ENCODE measurements around the gene RNPS1. TPM values are rescaled to one million over a fixed set of nuclear protein-coding genes. Genes with fewer than 3 reads are reported as not detected.

RNPS1 gene
- total and polyA plus RNA-seq, 9 of the 15 experiments (the other 6 are each of a cell fraction or from before 2014, with no cell fraction given) = 44.9 to 338 (median 202) TPM

DNA sequence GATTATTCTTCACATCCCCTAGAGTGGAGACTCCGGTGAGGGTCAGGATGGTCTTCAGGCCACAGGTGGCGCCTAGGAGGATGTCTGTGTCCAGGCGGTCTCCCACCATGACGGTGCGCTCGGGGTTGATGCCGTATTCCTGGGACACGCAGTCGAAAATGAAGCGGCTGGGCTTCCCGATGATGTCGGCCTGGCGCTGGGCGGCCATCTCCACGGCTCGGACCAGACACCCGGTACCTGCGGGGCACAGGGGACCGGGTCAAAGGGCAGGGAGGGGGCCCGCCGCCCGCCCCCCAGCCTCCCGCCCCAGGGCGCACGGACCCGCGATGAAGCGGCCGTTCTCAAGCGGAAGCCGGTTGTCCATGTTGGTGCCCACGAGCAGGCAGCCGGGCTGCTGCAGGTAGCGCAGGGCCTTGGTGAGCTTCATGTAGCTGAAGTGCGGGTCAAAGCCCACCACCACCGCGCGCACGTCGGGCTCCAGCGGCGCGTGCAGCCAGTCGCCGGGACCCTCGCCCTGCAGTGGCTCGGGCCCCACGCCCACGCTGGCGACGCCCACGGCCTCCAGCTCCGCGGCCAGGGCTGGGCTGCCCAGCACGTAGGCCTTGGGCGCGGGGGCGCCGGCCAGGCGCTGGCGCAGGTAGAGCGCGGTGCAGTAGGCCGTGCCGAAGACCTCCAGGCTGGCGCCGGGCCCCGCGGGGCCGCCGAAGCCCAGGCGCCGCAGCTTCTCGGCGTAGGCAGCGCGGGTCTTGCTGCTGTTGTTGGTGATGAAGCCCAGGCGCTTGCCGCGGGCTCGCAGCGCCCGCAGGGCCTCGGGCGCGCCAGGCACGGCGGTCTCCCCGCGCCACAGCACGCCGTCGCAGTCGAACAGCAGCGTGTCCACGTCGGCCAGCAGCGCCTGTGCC lies 53.9 kb downstream of the RNPS1 start (continued):
- no peak; the same call in 1 of the 2 replicates for TF ChIP-seq CTBP1 (IDR thresholded peaks at IDR 0.05; ENCODE audit: borderline replicate concordance)
- TF ChIP-seq RBM15 (IDR thresholded peaks at IDR 0.05; ENCODE audit: insufficient read depth, low read length) = no peak
- TF ChIP-seq, protein P1, sequence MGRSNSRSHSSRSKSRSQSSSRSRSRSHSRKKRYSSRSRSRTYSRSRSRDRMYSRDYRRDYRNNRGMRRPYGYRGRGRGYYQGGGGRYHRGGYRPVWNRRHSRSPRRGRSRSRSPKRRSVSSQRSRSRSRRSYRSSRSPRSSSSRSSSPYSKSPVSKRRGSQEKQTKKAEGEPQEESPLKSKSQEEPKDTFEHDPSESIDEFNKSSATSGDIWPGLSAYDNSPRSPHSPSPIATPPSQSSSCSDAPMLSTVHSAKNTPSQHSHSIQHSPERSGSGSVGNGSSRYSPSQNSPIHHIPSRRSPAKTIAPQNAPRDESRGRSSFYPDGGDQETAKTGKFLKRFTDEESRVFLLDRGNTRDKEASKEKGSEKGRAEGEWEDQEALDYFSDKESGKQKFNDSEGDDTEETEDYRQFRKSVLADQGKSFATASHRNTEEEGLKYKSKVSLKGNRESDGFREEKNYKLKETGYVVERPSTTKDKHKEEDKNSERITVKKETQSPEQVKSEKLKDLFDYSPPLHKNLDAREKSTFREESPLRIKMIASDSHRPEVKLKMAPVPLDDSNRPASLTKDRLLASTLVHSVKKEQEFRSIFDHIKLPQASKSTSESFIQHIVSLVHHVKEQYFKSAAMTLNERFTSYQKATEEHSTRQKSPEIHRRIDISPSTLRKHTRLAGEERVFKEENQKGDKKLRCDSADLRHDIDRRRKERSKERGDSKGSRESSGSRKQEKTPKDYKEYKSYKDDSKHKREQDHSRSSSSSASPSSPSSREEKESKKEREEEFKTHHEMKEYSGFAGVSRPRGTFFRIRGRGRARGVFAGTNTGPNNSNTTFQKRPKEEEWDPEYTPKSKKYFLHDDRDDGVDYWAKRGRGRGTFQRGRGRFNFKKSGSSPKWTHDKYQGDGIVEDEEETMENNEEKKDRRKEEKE (IDR thresholded peaks at IDR 0.05; ENCODE audit: borderline replicate concordance in 1 of 2, control insufficient read depth in 1 of 2, low read depth in 2 of 2, low read length in 1 of 2) = no peak
- TF ChIP-seq, protein P2, sequence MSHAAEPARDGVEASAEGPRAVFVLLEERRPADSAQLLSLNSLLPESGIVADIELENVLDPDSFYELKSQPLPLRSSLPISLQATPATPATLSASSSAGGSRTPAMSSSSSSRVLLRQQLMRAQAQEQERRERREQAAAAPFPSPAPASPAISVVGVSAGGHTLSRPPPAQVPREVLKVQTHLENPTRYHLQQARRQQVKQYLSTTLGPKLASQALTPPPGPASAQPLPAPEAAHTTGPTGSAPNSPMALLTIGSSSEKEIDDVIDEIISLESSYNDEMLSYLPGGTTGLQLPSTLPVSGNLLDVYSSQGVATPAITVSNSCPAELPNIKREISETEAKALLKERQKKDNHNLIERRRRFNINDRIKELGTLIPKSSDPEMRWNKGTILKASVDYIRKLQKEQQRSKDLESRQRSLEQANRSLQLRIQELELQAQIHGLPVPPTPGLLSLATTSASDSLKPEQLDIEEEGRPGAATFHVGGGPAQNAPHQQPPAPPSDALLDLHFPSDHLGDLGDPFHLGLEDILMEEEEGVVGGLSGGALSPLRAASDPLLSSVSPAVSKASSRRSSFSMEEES (CRISPR knock-in tag; IDR thresholded peaks at IDR 0.05) = no peak
- TF ChIP-seq, protein P3, sequence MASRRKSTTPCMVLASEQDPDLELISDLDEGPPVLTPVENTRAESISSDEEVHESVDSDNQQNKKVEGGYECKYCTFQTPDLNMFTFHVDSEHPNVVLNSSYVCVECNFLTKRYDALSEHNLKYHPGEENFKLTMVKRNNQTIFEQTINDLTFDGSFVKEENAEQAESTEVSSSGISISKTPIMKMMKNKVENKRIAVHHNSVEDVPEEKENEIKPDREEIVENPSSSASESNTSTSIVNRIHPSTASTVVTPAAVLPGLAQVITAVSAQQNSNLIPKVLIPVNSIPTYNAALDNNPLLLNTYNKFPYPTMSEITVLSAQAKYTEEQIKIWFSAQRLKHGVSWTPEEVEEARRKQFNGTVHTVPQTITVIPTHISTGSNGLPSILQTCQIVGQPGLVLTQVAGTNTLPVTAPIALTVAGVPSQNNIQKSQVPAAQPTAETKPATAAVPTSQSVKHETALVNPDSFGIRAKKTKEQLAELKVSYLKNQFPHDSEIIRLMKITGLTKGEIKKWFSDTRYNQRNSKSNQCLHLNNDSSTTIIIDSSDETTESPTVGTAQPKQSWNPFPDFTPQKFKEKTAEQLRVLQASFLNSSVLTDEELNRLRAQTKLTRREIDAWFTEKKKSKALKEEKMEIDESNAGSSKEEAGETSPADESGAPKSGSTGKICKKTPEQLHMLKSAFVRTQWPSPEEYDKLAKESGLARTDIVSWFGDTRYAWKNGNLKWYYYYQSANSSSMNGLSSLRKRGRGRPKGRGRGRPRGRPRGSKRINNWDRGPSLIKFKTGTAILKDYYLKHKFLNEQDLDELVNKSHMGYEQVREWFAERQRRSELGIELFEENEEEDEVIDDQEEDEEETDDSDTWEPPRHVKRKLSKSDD (conservative IDR thresholded peaks at IDR 0.05; ENCODE audit: low read length) = no peak
- no peak for TF ChIP-seq POLR2AphosphoS5 (IDR thresholded peaks at IDR 0.05; ENCODE audit: control insufficient read depth, insufficient read depth, low read depth, low read length)
- TF ChIP-seq TAF15 (IDR thresholded peaks at IDR 0.05; ENCODE audit: low read depth, low read length) = no peak
- TF ChIP-seq, protein P4, sequence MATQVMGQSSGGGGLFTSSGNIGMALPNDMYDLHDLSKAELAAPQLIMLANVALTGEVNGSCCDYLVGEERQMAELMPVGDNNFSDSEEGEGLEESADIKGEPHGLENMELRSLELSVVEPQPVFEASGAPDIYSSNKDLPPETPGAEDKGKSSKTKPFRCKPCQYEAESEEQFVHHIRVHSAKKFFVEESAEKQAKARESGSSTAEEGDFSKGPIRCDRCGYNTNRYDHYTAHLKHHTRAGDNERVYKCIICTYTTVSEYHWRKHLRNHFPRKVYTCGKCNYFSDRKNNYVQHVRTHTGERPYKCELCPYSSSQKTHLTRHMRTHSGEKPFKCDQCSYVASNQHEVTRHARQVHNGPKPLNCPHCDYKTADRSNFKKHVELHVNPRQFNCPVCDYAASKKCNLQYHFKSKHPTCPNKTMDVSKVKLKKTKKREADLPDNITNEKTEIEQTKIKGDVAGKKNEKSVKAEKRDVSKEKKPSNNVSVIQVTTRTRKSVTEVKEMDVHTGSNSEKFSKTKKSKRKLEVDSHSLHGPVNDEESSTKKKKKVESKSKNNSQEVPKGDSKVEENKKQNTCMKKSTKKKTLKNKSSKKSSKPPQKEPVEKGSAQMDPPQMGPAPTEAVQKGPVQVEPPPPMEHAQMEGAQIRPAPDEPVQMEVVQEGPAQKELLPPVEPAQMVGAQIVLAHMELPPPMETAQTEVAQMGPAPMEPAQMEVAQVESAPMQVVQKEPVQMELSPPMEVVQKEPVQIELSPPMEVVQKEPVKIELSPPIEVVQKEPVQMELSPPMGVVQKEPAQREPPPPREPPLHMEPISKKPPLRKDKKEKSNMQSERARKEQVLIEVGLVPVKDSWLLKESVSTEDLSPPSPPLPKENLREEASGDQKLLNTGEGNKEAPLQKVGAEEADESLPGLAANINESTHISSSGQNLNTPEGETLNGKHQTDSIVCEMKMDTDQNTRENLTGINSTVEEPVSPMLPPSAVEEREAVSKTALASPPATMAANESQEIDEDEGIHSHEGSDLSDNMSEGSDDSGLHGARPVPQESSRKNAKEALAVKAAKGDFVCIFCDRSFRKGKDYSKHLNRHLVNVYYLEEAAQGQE (IDR thresholded peaks at IDR 0.05; ENCODE audit: borderline replicate concordance) = no peak
- TF ChIP-seq, protein P4 (CRISPR knock-in tag; IDR thresholded peaks at IDR 0.05; ENCODE audit: low read depth) = peak; percentile 35; the same call in 1 of the 2 replicates

All from K562 (cell line).